ENCODE data around the gene NTRK2.

GRCh38 chr9:84677080-84677479, 7.6 kb downstream of the NTRK2 start:
- TF ChIP-seq, protein P1, sequence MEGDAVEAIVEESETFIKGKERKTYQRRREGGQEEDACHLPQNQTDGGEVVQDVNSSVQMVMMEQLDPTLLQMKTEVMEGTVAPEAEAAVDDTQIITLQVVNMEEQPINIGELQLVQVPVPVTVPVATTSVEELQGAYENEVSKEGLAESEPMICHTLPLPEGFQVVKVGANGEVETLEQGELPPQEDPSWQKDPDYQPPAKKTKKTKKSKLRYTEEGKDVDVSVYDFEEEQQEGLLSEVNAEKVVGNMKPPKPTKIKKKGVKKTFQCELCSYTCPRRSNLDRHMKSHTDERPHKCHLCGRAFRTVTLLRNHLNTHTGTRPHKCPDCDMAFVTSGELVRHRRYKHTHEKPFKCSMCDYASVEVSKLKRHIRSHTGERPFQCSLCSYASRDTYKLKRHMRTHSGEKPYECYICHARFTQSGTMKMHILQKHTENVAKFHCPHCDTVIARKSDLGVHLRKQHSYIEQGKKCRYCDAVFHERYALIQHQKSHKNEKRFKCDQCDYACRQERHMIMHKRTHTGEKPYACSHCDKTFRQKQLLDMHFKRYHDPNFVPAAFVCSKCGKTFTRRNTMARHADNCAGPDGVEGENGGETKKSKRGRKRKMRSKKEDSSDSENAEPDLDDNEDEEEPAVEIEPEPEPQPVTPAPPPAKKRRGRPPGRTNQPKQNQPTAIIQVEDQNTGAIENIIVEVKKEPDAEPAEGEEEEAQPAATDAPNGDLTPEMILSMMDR (IDR thresholded peaks at IDR 0.05) = no peak
- TF ChIP-seq POLR2A (IDR thresholded peaks at IDR 0.05) = no peak
